Activated CD8-positive, alpha-beta T cell treated with anti-CD3 and anti-CD28 coated beads for 36 hours (primary cell): ENCODE data around the gene ENTREP1. TPM values are rescaled to one million over a fixed set of nuclear protein-coding genes. Genes with fewer than 3 reads are reported as not detected.
"Not testable (repeated sequence)": the region's sequence is repeated elsewhere in the genome, so short reads cannot be mapped to it uniquely, and the experiment has no call there.

ENCODE experiments used
- ATAC-seq: fragments of 200-7000 bp; cut with Tn5 transposase; one replicate; pipeline ENCODE4 v1.10.0; 2021; ENCODE audit warnings: mild to moderate bottlenecking, moderate library complexity
- CTCF ChIA-PET: fragments of 350-600 bp; sonication (Branson Sonifier 250); formaldehyde crosslinking; loops from one replicate; lab custom pipeline; 2021; ENCODE audit warnings: antibody characterized with exemption; lab: Charles Lee
- POLR2A ChIA-PET: fragments of 350-600 bp; sonication (Branson Sonifier 250); formaldehyde crosslinking; loops from one replicate; lab custom pipeline; 2021; ENCODE audit warnings: antibody characterized with exemption; lab: Charles Lee
- DNase-seq: peaks from one replicate; pipeline ENCODE4 v3.0.0-alpha.2; 2020
- H3K27ac Mint-ChIP-seq: one replicate; pipeline ENCODE4 v1.8.0; 2021; ENCODE audit warnings: mild to moderate bottlenecking, mixed read lengths
- H3K27me3 Mint-ChIP-seq: one replicate; pipeline ENCODE4 v1.8.0; 2021; ENCODE audit warnings: mixed read lengths
- H3K36me3 Mint-ChIP-seq: one replicate; pipeline ENCODE4 v1.8.0; 2021; ENCODE audit warnings: low read depth, mixed read lengths
- H3K4me1 Mint-ChIP-seq: one replicate; pipeline ENCODE4 v1.8.0; 2021; ENCODE audit warnings: low read depth, mixed read lengths
- H3K4me3 Mint-ChIP-seq: one replicate; pipeline ENCODE4 v1.8.0; 2021; ENCODE audit warnings: mild to moderate bottlenecking, moderate library complexity, mixed read lengths
- H3K9me3 Mint-ChIP-seq: one replicate; pipeline ENCODE4 v1.8.0; 2021; ENCODE audit warnings: mixed read lengths
- intact Hi-C: fragments of 100-400 bp; cut with micrococcal nuclease; formaldehyde crosslinking; loops from one replicate; pipeline ENCODE4 v1.10.0; 2022
- total RNA-seq, 2 experiments: library from RNA; stranded (reverse); gene quantifications; one replicate each; pipeline ENCODE4 v1.2.3, GENCODE V29; 2021
- TF ChIP-seq, protein P1 (sequence below): fragments of 200-600 bp; IDR thresholded peaks from one replicate; pipeline ENCODE4 v1.8.0; 2022; ENCODE audit warnings: antibody characterized with exemption, mild to moderate bottlenecking

Gene ENTREP1
- total RNA-seq, 2 experiments from 2014 or later: not detected

DNA sequence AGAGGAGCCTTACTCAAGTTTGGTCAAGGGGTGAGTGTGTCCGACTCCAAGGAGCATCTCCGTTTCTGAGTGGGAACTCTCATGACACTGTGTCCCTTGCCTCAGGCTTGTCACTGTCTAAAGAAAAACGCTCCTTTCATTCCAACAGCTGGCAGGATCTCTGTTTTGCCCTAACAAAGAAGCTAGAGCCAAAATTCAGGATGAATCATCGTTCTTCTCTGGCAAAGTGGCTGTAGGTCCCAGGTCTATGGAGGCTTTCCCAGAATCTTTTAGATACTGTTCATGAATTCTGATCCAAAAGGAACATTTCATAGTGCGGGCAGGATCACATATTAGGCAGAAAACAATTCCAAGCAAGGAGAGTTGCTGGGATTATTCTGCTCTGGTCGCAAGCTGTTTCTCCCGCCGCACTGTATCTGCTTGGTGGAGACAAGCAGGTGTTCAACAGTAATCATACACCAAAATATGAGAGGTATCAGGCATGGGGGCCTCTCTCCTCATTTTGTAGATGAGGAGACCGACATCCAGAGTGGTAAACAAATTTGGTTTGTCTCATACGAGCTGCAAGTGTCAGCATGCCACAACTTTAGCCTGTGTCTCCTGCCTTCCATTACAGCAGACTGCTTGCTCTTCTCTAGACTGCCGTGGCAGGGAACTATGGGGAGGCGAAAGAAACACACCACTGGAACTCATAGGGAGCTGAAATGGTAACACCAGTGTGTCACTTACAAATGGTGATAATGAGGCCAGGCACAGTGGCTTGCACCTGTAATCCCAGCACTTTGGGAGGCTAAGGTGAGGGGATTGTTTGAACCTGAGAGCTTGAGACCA is 72.6 kb downstream of the ENTREP1 start:
- Mint-ChIP-seq H3K4me3 (no peak overlapping the region), H3K27me3 (peaks cover 2% of the 10 kb centered on the region), H3K36me3 (no peaks in the 10 kb centered on the region), H3K9me3 (no peaks in the 10 kb centered on the region), H3K27ac (no peak overlapping the region), H3K4me1 (no peaks in the 10 kb centered on the region)
- TF ChIP-seq, protein P1, sequence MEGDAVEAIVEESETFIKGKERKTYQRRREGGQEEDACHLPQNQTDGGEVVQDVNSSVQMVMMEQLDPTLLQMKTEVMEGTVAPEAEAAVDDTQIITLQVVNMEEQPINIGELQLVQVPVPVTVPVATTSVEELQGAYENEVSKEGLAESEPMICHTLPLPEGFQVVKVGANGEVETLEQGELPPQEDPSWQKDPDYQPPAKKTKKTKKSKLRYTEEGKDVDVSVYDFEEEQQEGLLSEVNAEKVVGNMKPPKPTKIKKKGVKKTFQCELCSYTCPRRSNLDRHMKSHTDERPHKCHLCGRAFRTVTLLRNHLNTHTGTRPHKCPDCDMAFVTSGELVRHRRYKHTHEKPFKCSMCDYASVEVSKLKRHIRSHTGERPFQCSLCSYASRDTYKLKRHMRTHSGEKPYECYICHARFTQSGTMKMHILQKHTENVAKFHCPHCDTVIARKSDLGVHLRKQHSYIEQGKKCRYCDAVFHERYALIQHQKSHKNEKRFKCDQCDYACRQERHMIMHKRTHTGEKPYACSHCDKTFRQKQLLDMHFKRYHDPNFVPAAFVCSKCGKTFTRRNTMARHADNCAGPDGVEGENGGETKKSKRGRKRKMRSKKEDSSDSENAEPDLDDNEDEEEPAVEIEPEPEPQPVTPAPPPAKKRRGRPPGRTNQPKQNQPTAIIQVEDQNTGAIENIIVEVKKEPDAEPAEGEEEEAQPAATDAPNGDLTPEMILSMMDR: no peak
- intact Hi-C loops: no loop called here
- CTCF ChIA-PET: interaction anchor here (1.2 kb wide), 1 partner anchor 25 kb away, joined by 4 read pairs; no protein-coding TSS in a partner anchor
- ATAC-seq (no peak), DNase-seq (no peak)
- POLR2A ChIA-PET: no interaction called here

DNA sequence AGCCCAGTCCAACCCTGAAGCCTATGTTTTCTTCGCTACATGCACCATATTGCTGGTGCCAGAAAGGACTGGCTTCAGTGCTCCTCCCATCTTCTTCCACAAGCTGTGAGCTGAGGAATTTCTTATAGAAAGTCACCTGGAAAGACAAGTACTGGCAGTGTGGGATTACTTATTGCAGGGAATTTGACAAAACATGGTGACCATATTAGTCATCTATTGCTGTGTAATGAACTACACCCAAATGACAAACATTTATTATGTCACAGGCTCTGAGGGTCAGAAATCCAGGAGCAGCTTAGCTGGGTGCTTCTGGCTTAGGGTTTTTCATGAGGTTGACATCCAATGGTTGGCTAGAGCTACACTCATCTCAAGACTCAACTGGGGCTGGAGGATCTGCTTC is 75.5 kb downstream of the ENTREP1 start:
- no peaks in the 10 kb centered on the region for H3K4me1 Mint-ChIP-seq
- no peak overlapping the region for H3K4me3 Mint-ChIP-seq
- CTCF ChIA-PET: interaction anchor here (1.0 kb wide), 1 partner anchor 21 kb away, joined by 3 read pairs; no protein-coding TSS in a partner anchor
- DNase-seq (no peak), ATAC-seq (no peak)
- no peaks in the 10 kb centered on the region for H3K36me3 Mint-ChIP-seq
- POLR2A ChIA-PET: no interaction called here
- no peak overlapping the region for H3K27ac Mint-ChIP-seq
- intact Hi-C loops: no loop called here
- TF ChIP-seq, protein P1: no peak
- peaks cover 5% of the 10 kb centered on the region for H3K27me3 Mint-ChIP-seq
- no peaks in the 10 kb centered on the region for H3K9me3 Mint-ChIP-seq

DNA sequence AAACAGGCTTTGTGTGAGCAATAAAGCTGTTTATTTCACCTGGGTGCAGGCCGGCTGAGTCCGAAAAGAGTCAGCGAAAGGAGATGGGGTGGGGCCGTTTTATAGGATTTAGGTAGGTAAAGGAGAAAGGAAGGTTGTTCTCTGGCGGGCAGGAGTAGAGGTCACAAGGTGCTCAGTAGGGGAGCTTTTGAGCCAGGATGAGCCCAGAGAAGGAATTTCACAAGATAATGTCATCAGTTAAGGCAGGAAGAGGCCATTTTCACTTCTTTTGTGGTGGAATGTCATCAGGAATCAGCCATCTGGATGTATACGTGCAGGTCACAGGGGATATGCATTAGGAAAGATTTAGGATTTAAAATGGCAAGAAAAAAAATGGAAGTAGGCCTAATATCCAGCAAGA is 84.9 kb downstream of the ENTREP1 start:
- H3K36me3 Mint-ChIP-seq, ATAC-seq, H3K27ac Mint-ChIP-seq, H3K27me3 Mint-ChIP-seq, DNase-seq, POLR2A ChIA-PET, H3K4me3 Mint-ChIP-seq, H3K9me3 Mint-ChIP-seq, intact Hi-C loops, CTCF ChIA-PET, H3K4me1 Mint-ChIP-seq: not testable (repeated sequence)

DNA sequence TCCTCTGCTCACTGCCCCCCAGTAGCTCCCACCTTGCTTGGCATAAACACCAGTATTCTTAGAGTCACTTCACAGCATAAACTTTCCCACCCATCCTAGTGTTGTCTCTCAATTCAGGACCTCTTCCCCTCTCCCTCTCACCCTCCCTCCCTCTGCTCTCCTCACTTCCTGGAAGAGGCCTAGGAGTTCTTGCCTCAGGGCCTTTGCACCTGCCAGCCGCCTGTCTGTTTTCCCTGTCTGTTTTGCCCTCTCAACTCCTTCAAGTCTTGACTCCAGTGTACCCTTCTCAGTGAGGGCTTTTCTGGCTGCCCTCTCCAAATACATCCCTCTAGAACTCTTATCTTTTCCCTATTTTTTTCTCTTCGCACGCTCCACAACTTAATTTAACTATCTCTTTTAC is 86.2 kb downstream of the ENTREP1 start:
- ATAC-seq: no peak
- peaks cover 1% of the 10 kb centered on the region for H3K27me3 Mint-ChIP-seq
- no peaks in the 10 kb centered on the region for H3K36me3 Mint-ChIP-seq
- no peak overlapping the region for H3K27ac Mint-ChIP-seq
- intact Hi-C loops: no loop called here
- ChIA-PET POLR2A (no interaction called here), CTCF (interaction anchor here (1.1 kb wide), 1 partner anchor 10 kb away, joined by 3 read pairs; no protein-coding TSS in a partner anchor)
- H3K4me3 Mint-ChIP-seq: no peak overlapping the region
- TF ChIP-seq, protein P1: no peak
- DNase-seq: no peak
- H3K4me1 Mint-ChIP-seq: no peaks in the 10 kb centered on the region
- H3K9me3 Mint-ChIP-seq: no peaks in the 10 kb centered on the region

DNA sequence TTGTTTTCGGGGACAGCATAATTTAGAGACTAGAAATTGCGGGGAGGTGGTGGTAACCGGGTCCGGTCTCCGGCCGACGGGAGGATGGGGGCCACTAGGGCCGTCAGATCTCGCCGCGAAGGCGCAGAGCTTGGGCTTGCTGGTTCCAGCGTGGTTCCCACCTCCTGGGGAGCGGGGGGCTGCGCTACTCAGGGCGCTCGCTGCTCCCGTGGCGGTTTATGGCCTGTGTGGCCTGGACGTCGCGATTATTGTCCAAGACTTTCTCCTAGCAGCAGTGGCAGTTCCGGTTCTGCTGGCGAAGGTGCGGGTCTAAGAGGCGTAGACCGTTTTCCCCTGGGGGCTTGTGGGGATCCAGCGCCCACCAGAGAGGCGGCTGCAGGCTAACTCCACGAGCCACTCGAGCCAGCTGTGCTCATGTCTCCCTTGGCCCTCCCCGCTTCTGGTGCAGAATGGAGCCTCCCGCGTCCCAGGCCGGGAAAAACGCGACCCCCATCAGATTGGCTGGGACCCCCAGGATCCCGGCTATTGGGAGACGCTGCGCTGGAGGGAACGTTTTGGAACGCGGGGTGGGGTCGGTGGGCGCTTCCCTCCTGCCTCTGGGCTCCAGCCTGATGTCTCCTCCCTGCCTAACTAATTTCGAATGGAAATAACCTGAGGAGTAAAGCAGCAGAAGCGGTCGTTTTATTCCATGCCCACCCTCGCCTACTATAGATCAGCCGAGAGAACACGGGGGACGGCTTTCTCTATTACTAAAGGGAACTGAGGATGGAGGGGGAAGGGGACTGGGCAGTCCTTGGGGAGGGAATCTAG is 87.1 kb downstream of the ENTREP1 start:
- Mint-ChIP-seq H3K36me3 (no peaks in the 10 kb centered on the region), H3K4me1 (no peaks in the 10 kb centered on the region), H3K4me3 (no peak overlapping the region), H3K27ac (no peak overlapping the region), H3K27me3 (peaks cover 1% of the 10 kb centered on the region), H3K9me3 (no peaks in the 10 kb centered on the region)
- TF ChIP-seq, protein P1: no peak
- intact Hi-C loops: no loop called here
- CTCF ChIA-PET: interaction anchor here (1.1 to 1.5 kb wide), 2 partner anchors 9 to 10 kb away, joined by 3 to 8 read pairs; no protein-coding TSS in a partner anchor
- POLR2A ChIA-PET: no interaction called here
- ATAC-seq (no peak), DNase-seq (no peak)
